HepG2 (cell line): Measurements from ENCODE around the gene HMGN4. TPM values are rescaled to one million over a fixed set of nuclear protein-coding genes. Genes with fewer than 3 reads are reported as not detected.
A peak's percentile ranks its signal among the peaks of the same experiment; 100 is the strongest.

ENCODE experiments used
- AGO2 ChIP-seq: fragments of 200-400 bp; formaldehyde crosslinking; optimal IDR thresholded peaks from 2 replicates; pipeline ENCODE3; 2017; ENCODE audit warnings: mild to moderate bottlenecking, low read depth, low read length, moderate library complexity
- CERS6 ChIP-seq: sonication (generic); formaldehyde crosslinking; IDR thresholded peaks from 2 replicates; pipeline ENCODE4 v1.5.0; 2020; ENCODE audit warnings: missing genetic modification reagents
- CREM ChIP-seq, 2 experiments: sonication (generic) in 1 of 2; formaldehyde crosslinking in 1 of 2; IDR thresholded peaks; 2 replicates each; pipeline versions ENCODE4 v1.4.0 to v1.6.1; 2016 to 2020; ENCODE audit warnings: antibody characterized with exemption in 1 of 2, mild to moderate bottlenecking in 1 of 2, missing genetic modification reagents in 1 of 2
- ETV5 ChIP-seq: IDR thresholded peaks from 2 replicates; pipeline ENCODE4 v1.6.1; 2018; ENCODE audit warnings: missing biosample characterization, missing genetic modification reagents, inconsistent platforms, borderline replicate concordance
- JUND ChIP-seq: sonication (generic); formaldehyde crosslinking; IDR thresholded peaks from 2 replicates; pipeline ENCODE4 v1.8.0; 2022; ENCODE audit warnings: mild to moderate bottlenecking, missing genetic modification reagents
- MTA1 ChIP-seq: sonication (generic); formaldehyde crosslinking; IDR thresholded peaks from 2 replicates; pipeline ENCODE4 v1.4.0; 2020; ENCODE audit warnings: missing genetic modification reagents, mild to moderate bottlenecking, borderline replicate concordance
- MYNN ChIP-seq: sonication (generic); formaldehyde crosslinking; IDR thresholded peaks from 2 replicates; pipeline ENCODE4 v1.4.0; 2020; ENCODE audit warnings: mild to moderate bottlenecking, low read depth, missing genetic modification reagents
- NR3C1 ChIP-seq: sonication (generic); formaldehyde crosslinking; IDR thresholded peaks from 2 replicates; pipeline ENCODE4 v1.4.0; 2020; ENCODE audit warnings: missing genetic modification reagents
- PAF1 ChIP-seq: IDR thresholded peaks from 2 replicates; pipeline ENCODE4 v1.6.1; 2016; ENCODE audit warnings: missing genetic modification reagents, missing compliant biosample characterization
- RBM22 ChIP-seq: fragments of 200-400 bp; formaldehyde crosslinking; optimal IDR thresholded peaks from 2 replicates; pipeline ENCODE3; 2017; ENCODE audit warnings: mild to moderate bottlenecking, low read length, moderate library complexity
- SOX6 ChIP-seq, 2 experiments: fragments of 450-650 bp in 1 of 2; sonication (generic) in 1 of 2; formaldehyde crosslinking in 1 of 2; IDR thresholded peaks; 2 replicates each; pipeline versions ENCODE4 v1.4.0 to v1.6.1; 2017 to 2020; ENCODE audit warnings: antibody characterized with exemption in 1 of 2, mild to moderate bottlenecking in 1 of 2, missing genetic modification reagents in 1 of 2
- TFAP4 ChIP-seq: sonication (generic); IDR thresholded peaks from 2 replicates; pipeline ENCODE4 v1.6.1; 2016; ENCODE audit warnings: low read depth, borderline replicate concordance
- TOE1 ChIP-seq: sonication (generic); formaldehyde crosslinking; IDR thresholded peaks from 2 replicates; pipeline ENCODE4 v1.4.0; 2020; ENCODE audit warnings: mild to moderate bottlenecking, missing genetic modification reagents
- ZBTB37 ChIP-seq: sonication (generic); formaldehyde crosslinking; IDR thresholded peaks from 2 replicates; pipeline ENCODE4 v1.4.0; 2020; ENCODE audit warnings: mild to moderate bottlenecking, missing genetic modification reagents
- ZNF430 ChIP-seq: sonication (generic); formaldehyde crosslinking; IDR thresholded peaks from 2 replicates; pipeline ENCODE4 v1.9.0; 2021; ENCODE audit warnings: mild to moderate bottlenecking, missing genetic modification reagents
- ZNF605 ChIP-seq: sonication (generic); formaldehyde crosslinking; IDR thresholded peaks from 2 replicates; pipeline ENCODE4 v1.8.0; 2022; ENCODE audit warnings: mild to moderate bottlenecking, missing genetic modification reagents
- polyA plus RNA-seq, 8 experiments: library from polyadenylated mRNA; depleted of rRNA in 3 of 8; stranded (reverse) in 7 of 8; unstranded in 1 of 8; fragments of >200 nt; fragmentation: Illumina TruSeq in 4 of 8; extraction: Trizol in 4 of 8; gene quantifications; 2 replicates each; pipeline versions ENCODE4 v1.2.1 to v1.2.3, GENCODE V29; 2011 to 2016; ENCODE audit warnings: low read depth in 4 of 8, missing spikeins in 1 of 8, mixed read lengths in 1 of 8; ENCODE audit not compliant: insufficient read depth in 1 of 8
- total RNA-seq, 5 experiments: library from RNA; depleted of rRNA; stranded (reverse); fragments of >200 nt; fragmentation: Illumina TruSeq; extraction: Trizol; gene quantifications; 2 replicates each; pipeline ENCODE4 v1.2.3, GENCODE V29; 2016; ENCODE audit warnings: low read depth in 1 of 5

HMGN4 gene
- total and polyA plus RNA-seq, 2 of the 13 experiments (the other 11 are each of a cell fraction or from before 2014, with no cell fraction given) = 39.9 to 52.1 TPM

GRCh38 chr6:26544473-26544872 lies 6.3 kb downstream of the HMGN4 start (continued):
- TF ChIP-seq TFAP4 = peak; percentile 50; the same call in 1 of the 2 replicates
- TF ChIP-seq CERS6 (CRISPR knock-in tag) = no peak
- no peak for TF ChIP-seq TOE1 (CRISPR knock-in tag)
- no peak for TF ChIP-seq NR3C1 (CRISPR knock-in tag)
- no peak for TF ChIP-seq RBM22
- no peak for TF ChIP-seq MYNN (CRISPR knock-in tag)
- TF ChIP-seq MTA1 (CRISPR knock-in tag) = no peak
- no peak for TF ChIP-seq PAF1 (CRISPR knock-in tag)
- TF ChIP-seq ETV5 = no peak
- TF ChIP-seq CREM (IDR thresholded peaks at IDR 0.05) = peak; percentile 22; the same call in 1 of the 2 replicates
- no peak for TF ChIP-seq CREM (CRISPR knock-in tag; IDR thresholded peaks at IDR 0.05)
- no peak for TF ChIP-seq ZNF605 (CRISPR knock-in tag)
- no peak for TF ChIP-seq AGO2
- TF ChIP-seq SOX6 (IDR thresholded peaks at IDR 0.05) = no peak
- peak; percentile 70 for TF ChIP-seq SOX6 (CRISPR knock-in tag; IDR thresholded peaks at IDR 0.05)
- no peak for TF ChIP-seq ZNF430 (CRISPR knock-in tag)
- TF ChIP-seq JUND (CRISPR knock-in tag) = no peak
- no peak for TF ChIP-seq ZBTB37 (CRISPR knock-in tag)
- TF ChIP-seq, all 625 proteins: peak for 34
